ENCODE results near the gene MIEN1.
"Not testable (repeated sequence)": the region's sequence is repeated elsewhere in the genome, so short reads cannot be mapped to it uniquely, and the experiment has no call there.

The MIEN1 gene

DNA sequence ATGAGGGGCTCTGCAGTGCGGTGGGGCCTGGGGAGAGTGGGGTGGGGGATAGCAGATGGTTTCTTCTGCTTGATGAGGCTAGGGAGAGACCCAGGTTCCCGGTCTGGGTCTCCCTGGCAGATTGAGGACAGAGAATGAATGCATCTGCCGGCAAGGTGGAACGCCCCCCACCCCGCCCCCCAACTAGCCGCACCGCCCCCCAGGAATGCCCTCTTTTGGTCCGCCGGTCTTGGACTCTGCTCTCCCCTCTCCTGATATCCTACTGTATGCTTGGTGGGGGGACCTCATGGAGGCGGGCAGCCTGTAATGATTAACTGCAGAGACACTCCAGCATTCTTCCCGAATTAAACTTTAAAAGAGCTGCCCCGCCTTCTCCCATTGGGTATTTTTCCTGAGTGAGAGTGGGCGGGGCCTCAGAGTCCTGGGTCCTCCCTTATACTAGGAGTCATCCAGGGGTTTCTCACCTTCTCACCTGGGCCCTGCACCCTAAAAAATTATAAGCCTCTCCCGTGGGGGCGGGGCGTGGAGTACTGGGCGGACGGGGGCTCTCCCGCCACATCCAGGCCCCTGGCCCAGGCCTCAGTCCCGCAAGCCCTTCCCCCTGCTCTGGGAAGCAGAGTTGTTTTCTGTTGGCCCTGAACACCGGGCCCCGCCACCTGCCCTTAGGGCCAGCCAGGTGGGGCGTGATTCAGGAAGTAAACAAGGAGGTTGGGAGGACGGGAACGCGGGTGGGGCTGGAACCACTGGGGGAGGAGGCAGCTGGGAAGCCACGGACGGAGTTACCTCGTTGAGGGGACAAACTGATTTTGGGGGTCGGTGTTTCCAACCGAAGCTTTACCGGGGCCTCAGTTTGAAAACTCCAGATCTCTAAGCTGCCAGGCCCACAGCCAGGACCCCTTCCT is 8.9 kb upstream of the MIEN1 start:
- DNase-seq: peak; percentile 25 to 51

DNA sequence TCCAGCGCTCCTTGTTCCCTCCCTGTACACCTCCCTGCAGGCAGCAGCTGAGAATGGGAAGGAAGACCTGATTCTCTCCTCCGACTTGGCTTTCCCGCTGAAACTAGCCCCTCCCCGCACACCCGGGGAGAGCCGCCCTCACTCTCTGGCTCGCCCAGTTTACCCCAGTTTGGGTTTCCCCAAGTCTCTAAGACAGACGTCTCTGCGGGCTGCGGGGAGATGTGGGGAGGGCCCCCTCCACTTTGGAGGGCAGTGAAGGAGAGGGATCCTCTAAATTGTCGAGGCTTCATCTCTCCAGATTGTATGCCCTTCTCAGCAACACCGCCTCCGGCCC is 8.2 kb upstream of the MIEN1 start:
- peak; percentile 17 to 41 for DNase-seq

DNA sequence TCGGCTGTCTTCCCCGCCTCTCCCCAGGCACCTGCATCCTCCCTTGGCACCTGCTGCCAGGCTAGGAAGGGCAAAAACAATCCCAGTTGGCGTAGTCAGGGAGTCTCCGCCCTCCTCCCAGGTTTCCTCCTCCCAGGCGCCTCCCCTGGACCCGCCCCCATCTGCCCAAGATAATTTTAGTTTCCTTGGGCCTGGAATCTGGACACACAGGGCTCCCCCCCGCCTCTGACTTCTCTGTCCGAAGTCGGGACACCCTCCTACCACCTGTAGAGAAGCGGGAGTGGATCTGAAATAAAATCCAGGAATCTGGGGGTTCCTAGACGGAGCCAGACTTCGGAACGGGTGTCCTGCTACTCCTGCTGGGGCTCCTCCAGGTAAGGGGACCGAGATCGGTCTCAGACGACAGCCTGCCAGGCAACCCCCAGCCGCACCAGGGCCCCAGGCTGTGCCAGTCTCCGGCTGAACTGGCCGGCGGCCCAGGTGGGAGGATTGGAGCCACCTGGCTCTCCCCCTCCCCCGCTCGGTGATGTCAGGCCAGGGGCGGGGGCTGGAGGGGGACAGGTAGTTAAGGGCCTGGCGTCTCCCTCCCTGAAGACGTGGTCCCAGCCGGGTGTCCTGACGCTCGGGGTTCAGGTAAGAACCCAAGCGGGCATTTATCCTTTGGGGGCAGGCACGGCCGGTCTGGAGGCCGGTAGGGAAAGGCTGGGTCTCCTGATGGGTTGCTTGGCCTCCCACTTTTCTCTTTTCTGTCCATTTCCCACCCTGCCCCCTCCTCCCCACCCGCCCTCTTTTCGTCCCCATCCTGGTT is 7.6 kb upstream of the MIEN1 start, which contains the start of gene GRB7:
TSS of gene GRB7 (plus strand) at position 179 of the 808 bp plus-strand sequence. CDS start 4,364 bp downstream, outside the sequence.
- DNase-seq: peak; percentile 53 to 60

DNA sequence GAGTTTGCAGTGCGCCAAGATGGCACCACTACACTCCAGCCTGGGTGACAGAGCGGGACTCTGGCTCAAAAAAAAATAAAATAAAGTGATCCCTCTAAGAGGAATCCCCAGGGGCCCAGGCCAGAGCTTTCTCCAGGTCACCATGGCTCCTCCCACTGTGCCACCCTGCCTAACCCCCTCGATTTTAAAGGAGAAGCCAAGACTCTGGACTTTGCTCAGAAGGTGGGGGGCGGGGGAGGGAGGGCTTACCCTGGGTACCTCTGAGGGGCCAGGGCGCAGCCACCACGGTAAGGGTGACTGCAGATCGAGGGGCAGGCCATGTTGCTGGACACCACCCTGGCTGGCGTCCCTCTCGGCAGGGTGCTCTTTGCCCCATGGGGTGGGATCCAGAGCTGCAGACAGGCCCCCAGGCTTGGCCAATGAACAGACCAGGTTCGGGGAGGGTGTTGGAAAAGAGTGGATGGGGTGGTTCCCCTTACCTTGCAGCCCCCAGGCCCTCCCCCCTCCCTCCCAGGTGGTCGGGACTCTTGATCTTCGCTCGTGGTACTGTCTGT is 7.0 kb upstream of the MIEN1 start:
- no peak for DNase-seq

DNA sequence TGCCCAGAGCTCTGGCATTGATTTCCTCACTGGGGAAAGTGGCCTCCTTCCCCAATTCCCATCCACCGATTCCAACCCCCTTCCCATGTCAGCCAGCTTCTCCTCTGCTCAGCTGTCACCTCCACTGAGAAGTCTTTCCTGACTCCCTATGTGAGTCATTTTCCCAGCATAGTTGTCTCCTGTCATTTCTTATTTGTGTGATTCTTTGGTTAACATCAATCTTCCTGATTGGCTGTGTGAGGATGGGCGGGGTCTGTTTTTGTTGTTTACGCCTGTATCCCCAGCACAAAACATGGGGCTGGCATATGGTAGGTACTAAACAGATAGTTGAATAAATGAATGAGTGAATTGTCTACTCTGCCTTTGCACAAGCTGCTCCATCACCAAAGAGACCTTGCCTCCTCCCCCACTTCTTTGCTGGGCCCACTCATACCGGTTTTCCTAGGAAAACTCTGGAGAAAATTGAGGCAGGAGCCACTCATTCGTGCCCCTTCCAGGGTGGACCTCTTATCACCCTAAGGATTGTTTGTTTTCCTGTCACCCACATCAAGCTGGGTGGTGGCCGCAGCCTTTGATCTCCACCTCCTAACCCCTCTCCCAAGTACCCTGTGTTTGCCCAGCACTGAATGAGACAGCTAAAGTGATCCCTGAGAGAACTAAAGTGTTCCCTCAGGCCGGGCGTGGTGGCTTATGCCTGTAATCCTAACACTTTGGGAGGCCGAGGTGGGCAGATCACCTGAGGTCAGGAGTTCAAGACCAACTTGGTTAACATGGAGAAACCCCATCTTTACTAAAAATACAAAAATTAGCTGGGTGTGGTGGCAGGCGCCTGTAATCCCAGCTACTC is 6.2 kb upstream of the MIEN1 start:
- DNase-seq: no peak

DNA sequence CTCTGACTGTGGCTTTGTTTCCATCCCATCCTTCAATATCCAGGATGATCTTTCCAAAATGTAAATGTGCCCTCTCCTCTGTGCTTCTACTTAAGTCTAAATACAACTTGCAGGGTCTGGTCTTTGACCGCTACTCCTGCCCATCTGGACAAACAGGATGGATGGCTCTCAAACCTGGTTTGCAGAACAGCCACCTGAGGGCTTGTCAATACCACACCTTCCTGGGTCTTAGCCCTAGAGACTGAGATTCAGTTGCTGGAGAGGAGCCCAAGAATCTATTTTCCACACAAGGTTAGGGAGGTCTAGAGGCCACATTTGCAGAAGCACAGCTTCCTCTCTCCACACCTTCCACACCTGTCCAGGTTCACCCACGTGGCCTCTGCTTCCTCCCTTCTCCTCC is 5.5 kb upstream of the MIEN1 start:
- no peak for DNase-seq

DNA sequence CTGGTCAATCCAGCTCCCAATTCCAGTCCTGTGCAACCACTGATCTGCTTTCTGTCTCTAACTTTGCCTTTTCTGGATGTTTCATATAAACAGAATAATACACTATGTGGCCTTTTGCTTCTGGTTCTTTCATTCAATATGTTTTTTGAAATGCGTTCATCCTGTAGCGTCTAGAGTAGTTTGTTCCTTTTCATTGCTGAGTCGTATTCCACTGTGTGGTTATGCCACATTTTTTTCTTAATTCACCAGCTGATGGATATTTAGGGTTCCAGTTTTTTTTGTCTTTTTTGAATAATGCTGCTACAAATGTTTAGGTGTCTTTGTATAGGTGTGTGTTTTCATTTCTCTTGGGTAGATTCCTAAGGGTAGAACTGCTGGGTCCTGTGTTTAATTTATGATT is 2.3 kb upstream of the MIEN1 start:
- DNase-seq: no peak

DNA sequence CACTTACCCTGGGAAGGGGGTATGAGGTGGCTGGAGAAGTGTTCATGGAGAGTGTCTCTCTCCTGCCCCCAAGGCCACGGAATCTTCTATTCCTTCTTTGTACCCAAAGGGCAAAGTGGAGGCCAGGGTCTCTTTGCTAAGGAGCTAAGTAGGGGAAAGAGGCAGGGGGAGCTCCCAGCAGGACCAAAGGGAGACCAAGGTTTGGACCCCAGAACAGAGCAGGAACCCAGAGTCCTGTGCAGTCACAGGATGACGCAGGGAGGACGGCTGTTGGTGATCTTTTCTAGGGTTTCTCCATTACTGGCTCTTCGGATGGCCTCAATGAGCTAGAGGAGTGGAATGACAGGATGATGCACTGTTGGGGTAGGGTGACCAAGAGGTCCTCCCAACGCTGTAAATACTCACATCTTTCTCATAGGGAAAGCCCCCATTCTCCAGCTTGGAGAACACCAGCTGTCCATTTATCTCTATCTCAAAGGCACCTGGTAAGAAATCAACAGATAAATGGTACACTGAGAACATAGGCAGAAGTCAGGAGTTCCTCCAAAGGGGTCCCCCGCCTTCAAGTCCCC is 966 bp downstream of the MIEN1 start:
- no peak for DNase-seq

DNA sequence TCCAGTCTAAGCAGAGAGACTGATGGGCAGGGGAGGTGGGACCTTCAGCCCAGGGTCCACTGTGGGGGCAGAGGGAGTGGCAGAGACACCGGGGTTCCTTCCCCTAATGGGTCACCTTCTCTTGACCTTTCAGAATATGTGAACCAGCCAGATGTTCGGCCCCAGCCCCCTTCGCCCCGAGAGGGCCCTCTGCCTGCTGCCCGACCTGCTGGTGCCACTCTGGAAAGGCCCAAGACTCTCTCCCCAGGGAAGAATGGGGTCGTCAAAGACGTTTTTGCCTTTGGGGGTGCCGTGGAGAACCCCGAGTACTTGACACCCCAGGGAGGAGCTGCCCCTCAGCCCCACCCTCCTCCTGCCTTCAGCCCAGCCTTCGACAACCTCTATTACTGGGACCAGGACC is 2.8 kb downstream of the MIEN1 start:
- DNase-seq: no peak

DNA sequence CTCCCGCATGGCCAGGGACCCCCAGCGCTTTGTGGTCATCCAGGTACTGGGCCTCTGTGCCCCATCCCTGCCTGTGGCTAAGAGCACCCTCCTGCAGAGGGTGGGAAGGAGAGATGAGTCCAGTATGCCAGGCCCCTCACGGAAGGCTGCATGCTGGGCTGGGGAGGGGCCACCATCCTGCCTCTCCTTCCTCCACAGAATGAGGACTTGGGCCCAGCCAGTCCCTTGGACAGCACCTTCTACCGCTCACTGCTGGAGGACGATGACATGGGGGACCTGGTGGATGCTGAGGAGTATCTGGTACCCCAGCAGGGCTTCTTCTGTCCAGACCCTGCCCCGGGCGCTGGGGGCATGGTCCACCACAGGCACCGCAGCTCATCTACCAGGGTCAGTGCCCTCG is 3.7 kb downstream of the MIEN1 start:
- no peak for DNase-seq

DNA sequence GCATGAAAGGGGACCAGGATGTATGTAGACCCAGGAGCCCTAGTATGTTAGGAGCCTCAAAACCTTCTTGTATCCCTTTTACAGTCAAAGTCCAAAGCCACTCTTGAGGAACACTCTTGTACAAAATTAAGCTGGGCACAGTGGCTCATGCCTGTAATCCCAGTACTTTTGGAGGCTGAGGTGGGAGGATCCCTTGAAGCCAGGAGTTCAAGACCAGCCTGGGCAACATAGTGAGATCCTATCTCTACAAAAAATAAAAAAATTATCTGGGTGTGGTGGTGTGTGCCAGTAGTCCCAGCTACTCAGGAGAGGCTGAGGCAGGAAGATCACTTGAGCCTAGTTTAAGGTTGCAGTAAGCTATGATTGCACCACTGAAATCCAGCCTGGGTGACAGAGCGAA is 4.4 kb downstream of the MIEN1 start:
- DNase-seq: not testable (repeated sequence)

DNA sequence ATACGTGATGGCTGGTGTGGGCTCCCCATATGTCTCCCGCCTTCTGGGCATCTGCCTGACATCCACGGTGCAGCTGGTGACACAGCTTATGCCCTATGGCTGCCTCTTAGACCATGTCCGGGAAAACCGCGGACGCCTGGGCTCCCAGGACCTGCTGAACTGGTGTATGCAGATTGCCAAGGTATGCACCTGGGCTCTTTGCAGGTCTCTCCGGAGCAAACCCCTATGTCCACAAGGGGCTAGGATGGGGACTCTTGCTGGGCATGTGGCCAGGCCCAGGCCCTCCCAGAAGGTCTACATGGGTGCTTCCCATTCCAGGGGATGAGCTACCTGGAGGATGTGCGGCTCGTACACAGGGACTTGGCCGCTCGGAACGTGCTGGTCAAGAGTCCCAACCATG is 5.6 kb downstream of the MIEN1 start:
- no peak for DNase-seq

DNA sequence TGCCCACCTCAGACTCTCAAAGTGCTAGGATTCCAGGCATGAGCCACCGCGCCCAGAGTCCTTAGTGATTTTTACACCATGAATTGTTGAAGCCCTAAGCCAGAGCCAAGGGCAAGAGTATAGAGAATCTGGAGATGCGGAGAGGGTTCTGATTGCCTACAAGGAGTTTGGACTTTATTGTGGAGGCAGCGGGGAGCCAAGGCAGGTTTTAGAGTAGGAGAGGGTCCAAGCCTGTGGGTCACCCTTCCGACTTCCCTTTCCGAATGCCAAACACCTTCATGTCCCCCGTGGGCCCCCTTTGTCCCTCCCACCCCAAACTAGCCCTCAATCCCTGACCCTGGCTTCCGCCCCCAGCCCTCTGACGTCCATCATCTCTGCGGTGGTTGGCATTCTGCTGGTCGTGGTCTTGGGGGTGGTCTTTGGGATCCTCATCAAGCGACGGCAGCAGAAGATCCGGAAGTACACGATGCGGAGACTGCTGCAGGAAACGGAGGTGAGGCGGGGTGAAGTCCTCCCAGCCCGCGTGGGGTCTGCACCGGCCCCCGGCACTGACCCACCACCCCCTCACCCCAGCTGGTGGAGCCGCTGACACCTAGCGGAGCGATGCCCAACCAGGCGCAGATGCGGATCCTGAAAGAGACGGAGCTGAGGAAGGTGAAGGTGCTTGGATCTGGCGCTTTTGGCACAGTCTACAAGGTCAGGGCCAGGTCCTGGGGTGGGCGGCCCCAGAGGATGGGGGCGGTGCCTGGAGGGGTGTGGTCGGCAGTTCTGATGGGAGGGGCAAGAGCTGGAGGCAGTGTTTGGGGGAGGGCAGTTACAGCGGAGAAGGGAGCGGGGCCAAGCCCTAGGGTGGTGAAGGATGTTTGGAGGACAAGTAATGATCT is 7.1 kb downstream of the MIEN1 start:
- no peak for DNase-seq

DNA sequence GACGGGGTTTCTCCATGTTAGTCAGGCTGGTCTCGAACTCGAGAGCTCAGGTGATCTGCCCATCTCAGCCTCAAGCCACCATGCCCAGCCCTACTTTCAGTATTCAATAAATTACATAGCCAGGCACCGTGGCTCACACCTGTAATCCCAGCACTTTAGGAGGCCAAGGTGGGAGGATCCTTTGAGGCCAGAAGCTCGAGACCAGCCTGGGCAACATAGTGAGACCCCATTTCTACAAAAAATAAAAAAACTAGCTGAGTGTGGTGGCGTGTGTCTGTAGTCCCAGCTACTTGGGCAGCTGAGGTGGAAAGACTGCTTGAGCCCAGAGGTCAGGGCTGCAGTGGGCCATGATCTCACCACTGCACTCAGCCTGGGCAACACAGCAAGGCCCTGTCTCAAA is 8.2 kb downstream of the MIEN1 start:
- no peak for DNase-seq

DNA sequence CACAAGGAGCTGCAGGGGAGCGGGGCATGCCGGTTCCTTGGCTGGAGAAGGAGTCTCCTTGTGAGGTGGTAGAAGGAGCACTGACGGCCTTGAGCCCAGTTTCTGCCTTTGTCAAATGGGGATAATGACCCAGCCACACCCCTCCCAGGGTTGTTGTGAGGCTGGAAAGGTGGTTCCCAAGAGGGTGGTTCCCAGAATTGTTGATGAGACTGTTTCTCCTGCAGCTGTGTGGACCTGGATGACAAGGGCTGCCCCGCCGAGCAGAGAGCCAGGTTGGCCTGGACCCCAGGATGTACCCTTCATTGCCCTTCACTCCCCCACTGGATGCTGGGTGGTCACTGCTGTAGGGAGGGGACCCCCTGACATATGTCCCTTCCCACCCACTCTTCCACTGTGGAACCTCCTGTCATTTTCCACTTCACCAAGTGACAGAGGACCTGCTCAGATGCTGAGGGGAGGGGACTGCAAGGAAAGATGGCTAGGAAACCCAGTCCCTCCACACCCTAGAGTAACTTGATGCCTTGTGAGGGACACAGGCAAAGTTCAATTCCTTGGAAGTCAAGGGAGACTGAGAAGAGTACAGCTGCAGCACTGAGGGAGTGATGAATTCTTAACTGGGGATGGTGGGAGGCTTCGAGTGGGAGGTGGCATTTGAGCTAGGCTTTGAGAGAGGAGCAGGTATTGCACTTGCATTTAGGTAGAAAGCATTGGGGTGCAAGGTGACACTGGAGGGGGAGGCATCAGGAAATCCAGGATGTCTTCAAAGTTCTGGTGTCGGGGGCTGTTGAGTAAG is 10.6 kb downstream of the MIEN1 start:
- no peak for DNase-seq

DNA sequence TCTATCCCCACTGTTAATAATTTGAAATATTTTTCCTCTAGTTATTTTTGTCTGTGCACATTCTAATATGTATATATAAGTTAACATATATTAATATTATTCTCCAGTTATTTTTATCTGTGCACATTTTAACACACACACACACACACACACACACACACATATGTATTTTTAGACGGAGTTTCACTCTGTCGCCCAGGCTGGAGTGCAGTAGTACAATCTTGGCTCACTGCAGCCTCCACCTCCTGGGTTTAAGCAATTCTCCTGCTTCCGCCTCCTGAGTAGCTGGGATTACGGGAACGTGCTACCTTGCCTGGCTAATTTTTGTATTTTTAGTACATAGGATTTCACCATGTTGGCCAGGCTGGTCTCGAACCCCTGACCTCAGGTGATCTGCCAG is 12.7 kb downstream of the MIEN1 start:
- no peak for DNase-seq

DNA sequence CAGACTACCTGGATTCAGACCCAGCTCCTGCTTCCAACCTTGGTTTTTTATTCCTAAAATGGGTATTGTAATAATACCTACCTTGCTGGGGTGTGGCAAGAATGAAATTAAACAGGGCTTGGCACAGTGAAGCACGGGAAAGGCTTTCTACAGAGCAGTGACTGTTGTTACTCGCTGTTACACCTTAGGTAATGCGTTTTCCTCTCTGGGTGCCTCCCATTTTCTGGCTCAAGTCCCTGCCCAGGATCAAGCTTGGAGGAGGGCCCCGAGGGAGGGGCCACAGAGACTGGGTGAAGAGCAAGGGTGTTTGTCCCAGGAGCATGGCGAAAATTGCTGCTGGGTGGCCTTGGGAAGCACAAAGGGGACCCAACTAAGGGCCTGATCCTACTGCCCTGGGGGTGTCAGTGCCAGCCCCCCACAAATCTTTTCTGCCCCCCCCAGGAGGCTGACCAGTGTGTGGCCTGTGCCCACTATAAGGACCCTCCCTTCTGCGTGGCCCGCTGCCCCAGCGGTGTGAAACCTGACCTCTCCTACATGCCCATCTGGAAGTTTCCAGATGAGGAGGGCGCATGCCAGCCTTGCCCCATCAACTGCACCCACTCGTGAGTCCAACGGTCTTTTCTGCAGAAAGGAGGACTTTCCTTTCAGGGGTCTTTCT is 13.3 kb downstream of the MIEN1 start:
- DNase-seq: no peak

DNA sequence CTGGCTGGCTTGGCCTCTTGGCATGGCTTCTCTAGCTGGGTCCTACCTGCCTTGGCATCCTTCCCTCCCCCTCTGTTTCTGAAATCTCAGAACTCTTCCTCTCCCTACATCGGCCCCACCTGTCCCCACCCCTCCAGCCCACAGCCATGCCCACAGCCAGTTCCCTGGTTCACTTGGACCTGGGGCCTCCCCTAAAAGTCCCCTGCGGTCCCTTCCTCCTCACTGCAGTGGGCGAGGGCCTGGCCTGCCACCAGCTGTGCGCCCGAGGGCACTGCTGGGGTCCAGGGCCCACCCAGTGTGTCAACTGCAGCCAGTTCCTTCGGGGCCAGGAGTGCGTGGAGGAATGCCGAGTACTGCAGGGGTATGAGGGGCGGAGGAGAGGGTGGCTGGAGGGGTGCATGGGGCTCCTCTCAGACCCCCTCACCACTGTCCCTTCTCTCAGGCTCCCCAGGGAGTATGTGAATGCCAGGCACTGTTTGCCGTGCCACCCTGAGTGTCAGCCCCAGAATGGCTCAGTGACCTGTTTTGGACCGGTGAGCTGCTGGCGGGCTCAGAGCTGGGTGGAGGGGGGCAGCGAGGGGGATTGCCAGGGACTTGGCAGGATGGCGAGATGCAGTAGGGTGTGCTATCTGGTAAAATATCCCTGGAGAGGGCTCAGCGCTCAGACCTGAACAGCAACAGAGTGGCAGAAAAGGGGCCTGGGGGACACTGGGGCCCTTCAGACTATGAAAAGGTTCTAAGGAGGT is 14.1 kb downstream of the MIEN1 start:
- no peak for DNase-seq

DNA sequence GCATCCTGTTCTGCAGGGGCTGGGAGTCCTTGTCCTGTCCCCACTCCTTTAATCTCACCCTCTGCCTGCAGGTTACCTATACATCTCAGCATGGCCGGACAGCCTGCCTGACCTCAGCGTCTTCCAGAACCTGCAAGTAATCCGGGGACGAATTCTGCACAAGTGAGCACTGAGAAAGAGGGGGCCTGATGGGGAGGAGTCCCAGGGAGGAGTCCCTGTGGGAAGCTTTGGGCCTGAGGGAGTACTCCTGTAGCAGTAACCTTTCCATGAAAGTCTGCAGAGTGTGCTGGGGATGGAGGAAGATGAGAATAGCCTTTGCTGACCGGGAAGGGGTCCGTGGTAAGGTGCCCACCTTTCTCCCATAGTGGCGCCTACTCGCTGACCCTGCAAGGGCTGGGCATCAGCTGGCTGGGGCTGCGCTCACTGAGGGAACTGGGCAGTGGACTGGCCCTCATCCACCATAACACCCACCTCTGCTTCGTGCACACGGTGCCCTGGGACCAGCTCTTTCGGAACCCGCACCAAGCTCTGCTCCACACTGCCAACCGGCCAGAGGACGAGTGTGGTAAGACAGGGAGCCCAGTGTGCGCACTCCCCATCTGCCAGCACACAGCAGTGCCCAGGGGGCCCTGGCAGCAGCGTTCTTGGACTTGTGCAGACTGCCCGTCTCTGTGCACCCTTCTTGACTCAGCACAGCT is 14.8 kb downstream of the MIEN1 start:
- DNase-seq: no peak
